Urothelium cell line (cell line): ENCODE data around the gene ESPNL.
"Not testable (repeated sequence)": the region's sequence is repeated elsewhere in the genome, so short reads cannot be mapped to it uniquely, and the experiment has no call there.

Experiments used
- DNase-seq: peaks from one replicate; pipeline ENCODE4 v3.0.0; 2011; ENCODE audit warnings: low spot score, mixed read lengths
- FAIRE-seq: peaks from 2 replicates; lab custom pipeline; 2011; peaks lifted over from hg19 to GRCh38; lab: Jason Lieb, UNC

The ESPNL gene

DNA sequence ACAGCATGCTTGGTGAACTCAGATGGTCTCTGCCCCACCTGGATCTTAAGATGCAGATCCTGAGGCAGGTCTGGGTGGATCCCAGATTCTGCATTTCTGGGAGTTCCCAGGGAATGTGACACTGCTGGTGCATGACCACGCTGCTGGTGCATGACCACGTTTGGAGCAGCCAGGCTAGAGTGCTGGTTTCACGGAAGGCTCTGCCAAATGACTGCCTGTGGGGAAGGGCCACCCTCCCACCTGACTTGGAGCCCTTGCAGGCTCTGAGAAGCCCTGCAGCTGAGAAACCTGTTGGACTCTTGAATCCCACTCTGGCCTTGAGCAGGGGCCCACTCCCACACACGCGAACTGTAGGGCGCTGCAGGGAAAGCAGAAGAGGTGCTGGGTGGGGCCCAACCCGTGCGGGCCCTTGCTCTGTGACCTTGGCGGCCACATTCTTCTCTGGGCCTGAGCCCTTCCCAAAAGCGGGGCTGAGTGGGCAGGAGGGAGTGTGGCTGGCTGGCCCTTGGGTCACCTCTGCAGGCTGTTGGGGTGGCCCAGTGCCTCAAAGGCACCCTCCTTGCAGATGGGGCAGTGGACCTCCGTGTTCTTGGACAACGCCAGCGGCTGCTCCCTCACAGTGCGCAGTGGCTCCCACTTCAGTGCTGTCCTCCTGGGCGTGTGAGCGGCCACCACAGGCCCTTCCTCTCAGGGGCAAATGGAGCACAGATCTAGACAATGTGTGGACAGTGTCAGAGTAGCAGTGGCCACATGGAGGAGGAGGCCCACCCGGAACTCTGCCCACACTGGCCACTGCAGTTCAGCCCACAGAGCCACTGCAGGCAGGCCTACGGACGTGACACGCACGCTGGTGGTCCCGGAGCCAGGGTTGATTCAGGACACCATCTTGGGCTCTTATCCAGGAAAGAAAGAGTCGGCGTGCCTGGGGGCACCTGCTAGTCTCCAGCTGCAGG lies 66.5 kb downstream of the ESPNL start:
- FAIRE-seq (peak; percentile 5), DNase-seq (no peak)

DNA sequence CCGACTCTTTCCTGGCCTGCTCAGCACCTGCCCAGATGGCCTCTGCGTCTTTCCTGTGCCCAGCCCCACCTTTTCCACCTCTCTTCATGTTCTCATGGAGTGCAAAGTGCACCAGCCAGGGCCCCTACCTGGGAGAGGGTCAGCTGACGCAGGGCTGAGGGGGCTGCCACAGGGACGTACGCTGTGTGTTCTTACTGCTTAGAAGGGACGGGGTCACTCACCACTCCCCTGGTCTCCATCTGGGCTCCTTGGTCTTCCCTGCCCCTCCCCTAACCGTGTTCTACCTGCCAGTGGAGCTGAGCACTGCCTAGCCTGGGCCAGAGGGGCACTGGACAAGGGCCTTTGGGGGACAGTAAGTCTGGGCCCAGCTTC lies 67.2 kb downstream of the ESPNL start:
- DNase-seq (no peak), FAIRE-seq (no peak)

DNA sequence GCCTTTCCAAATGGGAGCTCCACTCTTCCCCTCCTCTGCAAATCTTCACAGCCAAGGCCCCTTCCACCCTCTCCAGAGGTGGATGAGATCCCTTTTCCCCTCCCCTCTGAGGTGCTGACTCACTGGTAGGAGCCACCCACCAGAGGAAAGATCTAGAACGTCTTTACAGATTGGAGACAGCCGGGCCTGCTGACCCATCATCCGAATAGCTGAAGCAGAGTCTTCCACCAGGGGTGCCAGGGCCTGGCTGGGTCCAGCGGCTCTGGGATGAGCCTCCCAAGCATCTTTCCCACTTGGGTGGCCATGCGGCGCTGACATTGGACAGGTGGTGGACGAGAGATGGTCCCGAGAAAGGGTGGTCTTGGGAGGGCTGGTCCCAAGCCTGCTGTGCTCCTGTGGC lies 67.6 kb downstream of the ESPNL start:
- no peak for DNase-seq
- no peak for FAIRE-seq

DNA sequence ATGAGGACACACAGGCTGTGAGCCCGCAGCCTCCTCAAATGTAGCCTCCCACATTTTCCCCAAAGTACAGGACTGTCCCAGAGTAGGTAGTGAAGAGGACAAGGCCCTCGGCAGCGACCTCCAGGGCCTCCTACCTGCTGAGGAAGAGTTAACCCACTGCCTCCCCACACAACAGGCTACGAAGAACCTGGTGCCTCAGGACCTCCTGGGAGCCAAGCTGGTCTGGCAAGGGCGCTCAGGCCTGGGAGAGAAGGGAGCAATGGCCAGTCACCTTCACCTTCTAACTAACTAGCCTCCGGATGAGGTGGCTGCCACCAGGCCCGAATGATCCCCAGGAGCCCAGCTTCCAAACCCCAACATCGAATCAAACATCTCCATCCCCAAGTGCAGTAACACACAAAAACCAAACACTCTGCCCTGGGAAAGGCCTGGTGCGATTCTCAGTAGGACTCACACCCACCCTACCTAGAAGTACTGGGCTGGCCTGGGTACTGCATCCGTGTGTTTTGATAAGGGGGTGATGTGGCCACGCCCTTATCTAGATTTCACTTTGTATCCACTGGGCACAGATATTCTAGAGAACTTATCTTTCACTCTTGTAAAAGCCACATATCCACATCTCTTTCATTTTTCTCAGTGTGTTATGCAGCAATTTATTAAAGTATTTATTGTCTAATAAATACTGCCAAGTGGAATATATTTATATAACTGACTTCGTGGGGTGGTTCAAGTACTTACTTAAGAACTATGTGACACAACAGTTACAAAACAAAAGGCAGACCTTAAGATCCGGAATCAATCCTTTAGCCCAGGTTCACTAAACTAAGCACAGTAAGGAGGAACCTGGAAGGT lies 68.3 kb downstream of the ESPNL start:
- FAIRE-seq (no peak), DNase-seq (no peak)

DNA sequence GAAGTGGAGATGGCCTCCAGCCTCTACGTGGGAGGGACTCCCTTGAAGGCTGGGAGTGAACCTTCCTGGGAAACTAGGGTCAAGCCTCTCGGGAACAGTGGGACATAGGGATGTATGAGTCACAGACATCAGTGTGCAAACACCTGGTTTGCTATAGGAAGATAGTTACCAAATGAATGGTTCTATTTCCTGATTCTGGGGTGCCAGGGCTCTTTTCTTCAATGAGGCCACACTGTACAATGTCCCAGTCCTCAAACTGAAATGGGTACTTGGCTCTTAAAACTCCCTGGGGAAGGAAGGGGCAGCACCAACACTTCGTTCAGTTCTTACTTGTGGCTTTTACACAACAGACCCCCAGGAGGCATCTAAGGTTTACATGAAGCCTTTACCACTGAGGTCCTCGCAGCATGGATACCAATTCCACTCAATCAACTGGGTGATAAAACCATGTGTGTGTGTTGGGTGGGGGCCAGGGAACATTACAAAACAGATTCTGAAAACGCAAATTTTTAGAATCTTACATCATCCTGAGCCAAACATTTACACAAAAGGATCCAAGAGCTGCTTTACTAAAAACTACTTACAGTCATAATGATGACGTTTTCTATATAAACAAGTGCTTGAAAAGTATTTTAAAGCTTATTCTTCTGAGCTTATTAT lies 69.0 kb downstream of the ESPNL start:
- FAIRE-seq (no peak), DNase-seq (no peak)

DNA sequence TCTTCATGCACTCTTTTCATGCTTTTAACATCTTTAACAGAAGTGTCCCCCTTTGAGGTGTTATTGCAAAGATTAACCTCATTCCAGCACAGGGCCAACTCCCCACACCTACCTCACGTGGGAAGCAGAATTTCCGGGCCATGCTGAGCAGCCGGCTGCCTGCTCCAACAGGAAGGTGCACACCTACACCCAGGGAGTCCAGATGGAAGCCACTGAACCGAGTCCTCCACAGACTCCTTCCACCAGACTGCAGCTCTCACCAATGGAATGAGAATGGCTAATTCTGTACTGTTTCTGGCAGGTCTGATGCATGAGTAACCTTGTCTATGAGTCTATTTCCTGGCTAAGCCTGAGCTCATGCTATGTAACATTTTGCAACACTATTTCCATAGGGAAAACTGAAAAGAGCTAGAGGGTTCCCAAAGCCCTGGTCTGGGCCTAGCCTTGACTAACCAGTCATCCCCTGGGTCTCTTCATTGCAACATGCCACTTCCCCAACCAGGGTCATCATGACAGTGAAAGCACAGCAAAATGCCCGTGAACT lies 69.6 kb downstream of the ESPNL start:
- no peak for DNase-seq
- FAIRE-seq = peak; percentile 53

DNA sequence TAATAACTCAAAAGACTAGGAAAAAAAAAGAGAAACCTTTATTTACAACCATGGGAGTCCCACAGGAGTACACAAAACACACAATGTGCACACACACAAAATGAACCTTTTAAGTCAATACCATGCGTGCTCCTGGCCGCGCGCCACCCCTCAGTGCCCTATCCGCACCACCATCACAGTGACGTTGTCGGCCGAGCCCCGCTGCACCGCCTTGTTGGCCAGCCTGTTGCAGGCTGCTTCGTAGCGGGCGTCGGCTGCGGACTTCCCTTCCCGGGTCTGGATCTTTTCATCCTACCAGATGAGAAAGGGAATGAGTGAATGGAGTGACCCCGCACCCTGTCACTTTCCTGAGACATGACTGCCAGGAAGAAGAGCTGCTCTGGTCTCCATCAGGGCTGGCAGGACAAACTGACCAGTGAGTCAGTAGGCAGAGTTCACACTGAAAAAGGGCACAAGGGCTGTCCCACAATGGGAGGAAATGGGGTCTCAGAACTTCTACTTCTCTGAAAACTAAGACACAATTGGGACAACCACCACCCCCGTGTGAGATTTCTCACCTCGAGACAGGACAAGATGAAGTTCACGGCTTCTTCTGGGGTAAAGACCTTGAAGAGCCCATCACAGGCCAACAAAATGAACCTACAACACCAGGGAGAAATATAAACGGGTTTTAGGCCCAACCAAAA lies 70.4 kb downstream of the ESPNL start:
- no peak for FAIRE-seq
- no peak for DNase-seq

DNA sequence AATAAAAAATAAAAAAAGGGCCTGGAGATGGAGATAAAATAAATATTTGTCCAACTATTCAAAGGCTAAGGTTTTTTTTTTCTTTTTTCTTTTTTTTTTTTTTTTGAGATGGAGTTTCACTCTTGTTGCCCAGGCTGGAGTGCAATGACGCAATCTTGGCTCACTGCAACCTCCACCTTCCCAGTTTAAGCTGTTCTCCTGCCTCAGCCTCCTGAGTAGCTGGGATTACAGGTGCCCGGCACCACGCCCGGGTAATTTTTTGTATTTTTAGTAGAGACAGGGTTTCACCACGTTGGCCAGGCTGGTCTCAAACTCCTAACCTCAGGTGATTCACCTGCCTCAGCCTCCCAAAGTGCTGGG lies 70.9 kb downstream of the ESPNL start:
- not testable (repeated sequence) for DNase-seq, FAIRE-seq

DNA sequence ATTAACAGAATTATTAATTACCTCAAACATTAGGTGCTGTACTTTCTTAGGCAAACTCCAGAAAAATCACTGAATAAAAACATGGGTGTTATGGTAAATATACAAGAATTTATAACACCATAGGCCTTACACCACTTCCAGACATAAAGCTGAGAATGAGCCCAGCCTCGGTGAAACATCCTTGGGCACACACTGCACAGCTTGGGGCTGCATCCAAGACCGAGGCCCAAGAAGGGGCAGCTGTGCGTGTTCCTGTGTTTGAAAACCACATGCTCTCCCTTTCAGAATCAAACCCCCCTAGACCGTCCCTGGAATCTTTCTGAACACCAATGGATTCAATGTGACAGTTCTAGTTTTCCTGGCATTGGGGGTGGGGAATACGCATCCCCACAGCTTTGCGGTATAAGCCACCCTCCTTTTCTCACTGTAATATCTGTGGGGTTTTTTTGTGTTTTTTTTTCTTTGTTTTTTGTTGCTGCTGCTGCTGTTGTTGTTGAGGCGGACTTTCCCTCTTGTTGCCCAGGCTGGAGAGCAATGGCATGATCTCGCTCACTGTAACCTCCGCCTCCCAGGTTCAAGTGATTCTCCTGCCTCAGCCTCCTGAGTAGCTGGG lies 71.5 kb downstream of the ESPNL start:
- DNase-seq (no peak), FAIRE-seq (no peak)

DNA sequence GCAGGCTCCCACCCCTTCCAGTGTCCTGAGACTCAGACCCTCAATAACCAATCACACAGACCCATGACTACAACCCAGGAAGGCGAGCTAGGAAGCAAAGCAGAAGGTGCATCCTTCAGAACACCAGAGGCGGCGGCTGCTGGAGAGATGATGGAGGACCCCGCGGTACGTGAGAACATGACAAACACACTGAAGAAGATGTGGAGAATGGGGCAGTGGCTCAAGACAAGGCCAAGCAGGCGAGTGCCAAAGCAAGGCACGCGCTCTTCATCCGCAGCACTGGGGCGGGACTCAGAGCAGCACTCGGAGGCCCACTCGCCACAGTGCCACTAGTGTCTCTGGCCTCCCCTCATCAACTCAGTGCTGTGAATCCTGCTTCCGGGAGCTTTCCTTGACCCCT lies 72.3 kb downstream of the ESPNL start:
- DNase-seq (no peak), FAIRE-seq (no peak)

DNA sequence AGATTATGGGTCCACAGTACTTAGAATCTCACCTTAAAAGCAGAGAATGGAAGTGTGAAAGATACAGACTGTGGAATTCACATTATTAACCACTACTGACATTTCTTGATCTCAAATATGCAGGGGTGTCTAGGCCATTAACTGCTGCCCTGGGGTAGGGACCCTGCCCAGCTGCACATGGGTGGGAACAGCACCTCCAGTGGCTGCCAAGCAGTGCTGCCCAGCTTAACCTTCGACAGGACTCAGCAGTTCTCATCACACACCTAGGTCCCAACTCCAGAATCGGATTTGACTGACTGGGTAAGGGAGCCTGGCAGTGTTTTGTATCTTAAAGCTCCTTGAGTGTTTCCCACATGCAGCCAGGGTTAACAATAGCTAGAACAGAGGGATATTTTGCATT lies 73.6 kb downstream of the ESPNL start:
- DNase-seq = no peak
- FAIRE-seq = no peak

DNA sequence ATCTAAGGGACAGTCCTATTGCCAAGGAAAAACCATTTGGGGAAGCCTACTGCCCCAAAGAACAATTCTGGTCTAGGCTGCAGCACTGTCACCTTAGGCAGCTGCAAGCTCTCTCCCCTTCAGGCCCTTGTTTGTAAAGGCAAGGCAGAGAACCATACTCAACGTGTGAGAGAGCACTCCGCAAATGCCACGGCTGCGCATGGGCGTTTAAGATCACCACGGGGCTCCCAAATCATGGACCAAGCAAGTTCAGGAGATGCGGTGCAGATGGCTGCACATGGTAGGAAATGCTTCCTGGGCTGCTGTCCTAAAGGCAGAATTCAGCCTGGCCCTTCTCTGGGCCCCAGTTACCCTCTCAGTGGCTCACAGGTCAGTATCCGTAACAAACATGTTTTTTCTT lies 74.2 kb downstream of the ESPNL start:
- DNase-seq = no peak
- FAIRE-seq = no peak

DNA sequence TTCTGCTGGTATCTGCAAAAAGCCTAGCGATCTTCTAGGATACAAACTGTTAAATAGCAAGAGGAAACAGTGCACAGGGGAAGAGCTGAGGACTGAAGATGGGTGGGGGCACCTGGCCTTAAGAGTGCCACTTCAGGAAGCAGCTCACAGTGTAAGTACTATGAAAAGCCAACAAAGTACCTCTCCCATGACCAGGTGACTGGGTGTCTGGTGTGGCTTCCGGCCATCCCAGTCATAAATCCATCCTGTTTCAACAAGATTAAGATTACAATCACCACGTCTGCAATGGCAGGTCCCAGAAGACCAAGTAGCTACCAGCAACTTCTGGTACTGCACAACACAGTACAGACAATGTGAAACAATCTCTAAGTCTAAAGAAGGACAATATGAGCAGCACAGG lies 74.6 kb downstream of the ESPNL start:
- FAIRE-seq (no peak), DNase-seq (no peak)

DNA sequence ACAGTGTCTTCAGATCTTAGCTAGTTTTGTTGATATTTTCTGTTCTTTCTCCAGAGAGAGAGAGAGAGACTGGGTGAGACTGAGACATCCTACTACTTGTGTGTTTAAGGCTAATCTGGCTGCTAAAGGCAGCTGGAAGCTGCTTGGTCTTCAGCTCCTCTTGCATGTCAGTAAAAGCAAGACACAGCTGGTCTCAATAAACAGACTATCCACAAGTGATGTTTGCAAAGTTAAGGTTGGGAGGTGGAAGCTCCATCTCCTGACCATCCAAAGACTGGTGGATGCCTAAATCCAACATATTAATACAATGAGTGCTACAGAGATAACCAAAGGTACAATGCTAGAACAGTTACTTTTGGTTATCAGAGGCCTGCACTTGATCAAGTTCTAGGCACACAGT lies 76.5 kb downstream of the ESPNL start:
- no peak for FAIRE-seq
- no peak for DNase-seq

DNA sequence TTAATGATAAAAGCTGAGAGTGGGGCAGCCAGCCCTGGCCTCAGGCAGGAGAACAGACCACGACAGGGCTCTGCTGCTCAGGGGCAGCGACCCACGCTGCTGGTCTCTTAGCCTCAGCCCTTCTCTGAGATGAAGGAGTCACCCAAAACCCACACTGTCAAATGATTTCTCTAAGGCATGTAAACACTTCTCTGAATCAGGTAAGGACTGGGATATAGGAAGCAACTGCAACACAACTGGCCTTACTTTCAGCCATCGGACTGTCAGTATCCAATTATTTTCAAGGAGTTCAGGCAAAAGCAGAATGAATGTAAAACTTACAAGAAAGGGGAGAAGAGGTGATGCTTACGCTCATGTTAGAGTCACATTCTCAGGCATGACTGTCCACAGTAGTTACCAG lies 80.4 kb downstream of the ESPNL start:
- FAIRE-seq = no peak
- DNase-seq = no peak

DNA sequence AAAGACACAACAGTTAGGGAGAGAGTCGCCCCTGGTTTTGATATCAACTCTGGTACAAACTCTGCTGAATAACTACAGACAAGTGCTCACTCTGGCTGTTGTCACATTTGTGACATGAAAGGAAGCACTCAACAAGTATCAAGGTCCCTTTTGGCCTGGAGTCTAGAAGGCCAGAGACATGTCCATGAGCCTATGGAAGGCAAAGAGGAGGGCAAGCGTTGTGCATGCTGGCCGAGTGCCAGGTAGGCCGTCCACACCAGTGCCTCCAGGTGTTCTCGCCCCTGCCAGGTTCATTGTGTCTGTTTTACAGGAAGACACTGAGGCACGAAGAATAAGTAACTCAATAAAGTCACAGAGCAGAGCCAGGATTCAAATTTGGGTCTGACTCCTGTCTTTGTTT lies 82.2 kb downstream of the ESPNL start:
- no peak for FAIRE-seq

More for the DNA sequence above, 82.2 kb downstream of the ESPNL start:
- DNase-seq = no peak
